GM23338 (cell line): ENCODE data around the gene LMAN2L. TPM values are rescaled to one million over a fixed set of nuclear protein-coding genes. Genes with fewer than 3 reads are reported as not detected.

ENCODE experiments used
- ATAC-seq: fragments of 200-7000 bp; cut with Tn5 transposase; 3 replicates; pipeline ENCODE4 v1.9.1; 2020
- DNase-seq: peaks from one replicate; pipeline ENCODE4 v3.0.0-alpha.2; 2015; ENCODE audit warnings: low spot score
- H2AFZ ChIP-seq: fragments of 200-600 bp; sonication (generic); 2 replicates; pipeline ENCODE4 v1.8.0; 2016; ENCODE audit warnings: antibody characterized with exemption, mild to moderate bottlenecking, moderate library complexity
- H3F3A ChIP-seq: fragments of 200-600 bp; sonication (generic); replicated peaks from 2 replicates; pipeline ENCODE4 v1.8.0; 2017; ENCODE audit warnings: antibody characterized with exemption, mixed run types, low read depth
- H3K27ac ChIP-seq: fragments of 200-600 bp; sonication (generic); 2 replicates; pipeline ENCODE4 v1.6.1; 2016; ENCODE audit warnings: low read depth
- H3K27me3 ChIP-seq: fragments of 200-600 bp; sonication (generic); 2 replicates; pipeline ENCODE4 v1.8.0; 2016; ENCODE audit warnings: mild to moderate bottlenecking, mixed run types, moderate library complexity; ENCODE audit not compliant: insufficient read depth
- H3K36me3 ChIP-seq: fragments of 200-600 bp; sonication (generic); 2 replicates; pipeline ENCODE4 v1.8.0; 2016; ENCODE audit warnings: mild to moderate bottlenecking; ENCODE audit not compliant: insufficient read depth
- H3K4me1 ChIP-seq: fragments of 200-600 bp; sonication (generic); 2 replicates; pipeline ENCODE4 v1.8.0; 2016; ENCODE audit warnings: mild to moderate bottlenecking, moderate library complexity; ENCODE audit not compliant: insufficient read depth
- H3K4me2 ChIP-seq: fragments of 200-600 bp; sonication (generic); 2 replicates; pipeline ENCODE4 v1.7.1; 2017; ENCODE audit warnings: mixed run types
- H3K4me3 ChIP-seq: fragments of 200-600 bp; sonication (generic); 2 replicates; pipeline ENCODE4 v1.6.1; 2016; ENCODE audit warnings: mixed run types
- H3K79me2 ChIP-seq: fragments of 200-600 bp; sonication (generic); replicated peaks from 2 replicates; pipeline ENCODE4 v1.8.0; 2017; ENCODE audit warnings: mild to moderate bottlenecking; ENCODE audit not compliant: insufficient read depth
- H3K9me2 ChIP-seq: fragments of 200-600 bp; sonication (generic); 2 replicates; pipeline ENCODE4 v1.8.0; 2017; ENCODE audit not compliant: insufficient read depth
- H4K20me1 ChIP-seq: fragments of 200-600 bp; sonication (generic); replicated peaks from 2 replicates; pipeline ENCODE4 v1.8.0; 2017; ENCODE audit warnings: mild to moderate bottlenecking; ENCODE audit not compliant: insufficient read depth
- H3K27ac Mint-ChIP-seq: 2 replicates; pipeline ENCODE4 v1.8.0; 2020; ENCODE audit warnings: inconsistent platforms, mild to moderate bottlenecking, moderate library complexity, mixed read lengths
- H3K27me3 Mint-ChIP-seq: 3 replicates; pipeline ENCODE4 v1.8.0; 2022; ENCODE audit warnings: low read depth, mild to moderate bottlenecking, moderate library complexity, mixed read lengths, inconsistent platforms; ENCODE audit not compliant: insufficient read depth, poor library complexity
- H3K36me3 Mint-ChIP-seq: 3 replicates; pipeline ENCODE4 v1.8.0; 2021; ENCODE audit warnings: low read depth, mild to moderate bottlenecking, inconsistent platforms, moderate library complexity, mixed read lengths
- H3K4me1 Mint-ChIP-seq: 3 replicates; pipeline ENCODE4 v1.8.0; 2020; ENCODE audit warnings: mild to moderate bottlenecking, inconsistent platforms, mixed read lengths
- H3K4me3 Mint-ChIP-seq: 3 replicates; pipeline ENCODE4 v1.8.0; 2021; ENCODE audit warnings: moderate library complexity, mild to moderate bottlenecking, inconsistent platforms, mixed read lengths
- H3K9me3 Mint-ChIP-seq: 3 replicates; pipeline ENCODE4 v1.8.0; 2020; ENCODE audit warnings: moderate library complexity, mild to moderate bottlenecking, inconsistent platforms, mixed read lengths
- CREB1 ChIP-seq: fragments of 250-450 bp; sonication (Bioruptor Pico); IDR thresholded peaks from 2 replicates; pipeline ENCODE4 v1.5.0; 2020; ENCODE audit warnings: low read depth, mild to moderate bottlenecking, moderate library complexity
- CTCF ChIP-seq, 2 experiments: fragments of 200-600 bp in 1 of 2; sonication (generic) in 1 of 2; conservative IDR thresholded peaks; 2 replicates each; pipeline versions ENCODE4 v1.5.1 to v1.6.1; 2016 to 2017; ENCODE audit warnings: antibody characterized with exemption in 2 of 2, low read depth in 2 of 2, mild to moderate bottlenecking in 2 of 2, moderate library complexity in 1 of 2
- ETS1 ChIP-seq: IDR thresholded peaks from 2 replicates; pipeline ENCODE4 v1.6.1; 2016; ENCODE audit warnings: antibody characterized with exemption
- EZH2 ChIP-seq: fragments of 200-600 bp; sonication (generic); IDR thresholded peaks from one replicate; pipeline ENCODE4 v1.8.0; 2017; ENCODE audit warnings: antibody characterized with exemption, mild to moderate bottlenecking, low read depth; ENCODE audit not compliant: unreplicated experiment
- EZH2phosphoT487 ChIP-seq: fragments of 200-600 bp; sonication (generic); IDR thresholded peaks from one replicate; pipeline ENCODE4 v1.8.1; 2018; ENCODE audit warnings: antibody characterized with exemption; ENCODE audit not compliant: unreplicated experiment
- JUNB ChIP-seq: IDR thresholded peaks from one replicate; pipeline ENCODE4 v1.6.1; 2016; ENCODE audit warnings: antibody characterized with exemption; ENCODE audit not compliant: unreplicated experiment
- NANOG ChIP-seq: IDR thresholded peaks from 2 replicates; pipeline ENCODE4 v1.6.1; 2016; ENCODE audit warnings: antibody characterized with exemption, borderline replicate concordance
- POLR2AphosphoS5 ChIP-seq: IDR thresholded peaks from 2 replicates; pipeline ENCODE4 v1.6.1; 2016; ENCODE audit warnings: antibody characterized with exemption, low read depth
- REST ChIP-seq: IDR thresholded peaks from one replicate; pipeline ENCODE4 v1.6.1; 2018; ENCODE audit warnings: antibody characterized with exemption; ENCODE audit not compliant: unreplicated experiment
- STAT1 ChIP-seq: IDR thresholded peaks from one replicate; pipeline ENCODE4 v1.6.1; 2016; ENCODE audit warnings: antibody characterized with exemption; ENCODE audit not compliant: unreplicated experiment
- ZNF114 ChIP-seq: fragments of 250-450 bp; sonication (Bioruptor Pico); IDR thresholded peaks from 2 replicates; pipeline ENCODE4 v1.5.0; 2020; ENCODE audit warnings: mild to moderate bottlenecking, moderate library complexity
- ZNF331 ChIP-seq: fragments of 250-450 bp; sonication (Bioruptor Pico); IDR thresholded peaks from 2 replicates; pipeline ENCODE4 v1.5.0; 2020; ENCODE audit warnings: low read depth, mild to moderate bottlenecking, moderate library complexity
- ZNF462 ChIP-seq: fragments of 250-450 bp; sonication (Bioruptor Pico); IDR thresholded peaks from 2 replicates; pipeline ENCODE4 v1.5.0; 2020; ENCODE audit warnings: mild to moderate bottlenecking, moderate library complexity
- polyA plus RNA-seq: library from polyadenylated mRNA; unstranded; fragments of >200 nt; fragmentation: Nextera tagmentation; extraction: Ambion mirVana; gene quantifications from 2 replicates; pipeline ENCODE4 v1.2.1, GENCODE V29; 2016
- total RNA-seq: library from RNA; depleted of rRNA; stranded (reverse); fragments of >200 nt; shearing (Covaris generic); gene quantifications from 2 replicates; pipeline ENCODE4 v1.2.3, GENCODE V29; 2014

The LMAN2L gene
- total and polyA plus RNA-seq, 2 experiments from 2014 or later, result 11.8 to 15.8 TPM

- peaks cover 25% of the 10 kb centered on the region for H3K79me2 ChIP-seq
- no peaks in the 10 kb centered on the region for H3K9me3 Mint-ChIP-seq
- H3K4me1 Mint-ChIP-seq, result peaks cover 52% of the 10 kb centered on the region
- peaks cover 20% of the 10 kb centered on the region for H3K27me3 Mint-ChIP-seq
- no peaks in the 10 kb centered on the region for H3K36me3 Mint-ChIP-seq
- no peak for TF ChIP-seq ZNF462 (CRISPR knock-in tag)
- no peak for TF ChIP-seq JUNB
- TF ChIP-seq ZNF114 (CRISPR knock-in tag), result no peak
- TF ChIP-seq CREB1 (CRISPR knock-in tag), result no peak
- TF ChIP-seq STAT1, result no peak
- TF ChIP-seq REST, result no peak
- no peak for TF ChIP-seq EZH2phosphoT487
- TF ChIP-seq CTCF (conservative IDR thresholded peaks at IDR 0.05; ENCODE audit: low read depth in 2 of 2), result no peak
- TF ChIP-seq ZNF331 (CRISPR knock-in tag), result no peak
- TF ChIP-seq POLR2AphosphoS5, result no peak
- TF ChIP-seq EZH2, result no peak
- TF ChIP-seq NANOG, result no peak
- no peak for TF ChIP-seq ETS1
- peaks cover 40% of the 10 kb centered on the region for H3K4me1 ChIP-seq
- peak overlapping the region; percentile 68 for H3K4me3 ChIP-seq
- peaks cover 4% of the 10 kb centered on the region; the same call in 1 of the 2 replicates for H3K9me2 ChIP-seq
- peaks cover 8% of the 10 kb centered on the region; the same call in 1 of the 2 replicates for H4K20me1 ChIP-seq
- peak overlapping the region; percentile 67 for H3K4me3 Mint-ChIP-seq
- H3K36me3 ChIP-seq, result no peaks in the 10 kb centered on the region
- H2AFZ ChIP-seq, result 0 out of 2 replicates have a peak overlapping the region, but pooled peaks have one; percentile 35
- ATAC-seq (peak; percentile 46), DNase-seq (peak; percentile 79)
- H3K27ac ChIP-seq, result peak overlapping the region; percentile 40
- peak overlapping the region; percentile 50; the same call in 1 of the 2 replicates for H3K27ac Mint-ChIP-seq
- H3K4me2 ChIP-seq, result peak overlapping the region; percentile 84
- H3F3A ChIP-seq, result peaks cover 18% of the 10 kb centered on the region
- peaks cover 9% of the 10 kb centered on the region; the same call in 1 of the 2 replicates for H3K27me3 ChIP-seq
Observed at GRCh38 chr2:96762529-96763311, 22.9 kb upstream of the LMAN2L start.
